HFF-Myc (cell line): ENCODE results near the gene TRIO.

ENCODE experiments used
- DNase-seq: peaks from one replicate; pipeline ENCODE4 v3.0.0-alpha.2; 2011; ENCODE audit warnings: low read depth; ENCODE audit errors: extremely low read depth
- H3K4me3 ChIP-seq: replicated peaks from 2 replicates; pipeline ENCODE4 v1.5.1; 2011; ENCODE audit warnings: low read depth, mild to moderate bottlenecking, control low read depth, low read length
- CTCF ChIP-seq: IDR thresholded peaks from 2 replicates; pipeline ENCODE4 v1.5.1; 2012; ENCODE audit warnings: mild to moderate bottlenecking, low read depth, low read length, control low read depth; ENCODE audit errors: missing control alignments

Gene TRIO

GRCh38 chr5:14183187-14183939, 40.2 kb downstream of the TRIO start:
- no peak for DNase-seq
- no peak for TF ChIP-seq CTCF

GRCh38 chr5:14184082-14184481, 40.9 kb downstream of the TRIO start:
- no peak for TF ChIP-seq CTCF
- no peak overlapping the region for H3K4me3 ChIP-seq
- DNase-seq = no peak

More at GRCh38 chr5:14183187-14183939, 40.2 kb downstream of the TRIO start:
- H3K4me3 ChIP-seq = no peak overlapping the region

GRCh38 chr5:14184725-14185124, 41.6 kb downstream of the TRIO start:
- no peak for TF ChIP-seq CTCF
- no peak overlapping the region for H3K4me3 ChIP-seq
- no peak for DNase-seq

GRCh38 chr5:14185326-14186058, 42.4 kb downstream of the TRIO start:
- peak overlapping the region; percentile 16; the same call in 1 of the 2 replicates for H3K4me3 ChIP-seq
- no peak for DNase-seq
- TF ChIP-seq CTCF = no peak

GRCh38 chr5:14186059-14186830, 43.1 kb downstream of the TRIO start:
- H3K4me3 ChIP-seq = no peak overlapping the region
- no peak for DNase-seq
- no peak for TF ChIP-seq CTCF

GRCh38 chr5:14187157-14187556, 44.0 kb downstream of the TRIO start:
- no peak for DNase-seq
- no peak for TF ChIP-seq CTCF
- no peak overlapping the region for H3K4me3 ChIP-seq
